HG02588 (cell line): ENCODE data around the gene ME3.

Experiments
- ATAC-seq: cut with Tn5 transposase; IDR thresholded peaks from one replicate; pipeline ENCODE4 v1.9.1; 2021; ENCODE audit warnings: mild to moderate bottlenecking, moderate library complexity; ENCODE audit not compliant: unreplicated experiment

Gene ME3

DNA sequence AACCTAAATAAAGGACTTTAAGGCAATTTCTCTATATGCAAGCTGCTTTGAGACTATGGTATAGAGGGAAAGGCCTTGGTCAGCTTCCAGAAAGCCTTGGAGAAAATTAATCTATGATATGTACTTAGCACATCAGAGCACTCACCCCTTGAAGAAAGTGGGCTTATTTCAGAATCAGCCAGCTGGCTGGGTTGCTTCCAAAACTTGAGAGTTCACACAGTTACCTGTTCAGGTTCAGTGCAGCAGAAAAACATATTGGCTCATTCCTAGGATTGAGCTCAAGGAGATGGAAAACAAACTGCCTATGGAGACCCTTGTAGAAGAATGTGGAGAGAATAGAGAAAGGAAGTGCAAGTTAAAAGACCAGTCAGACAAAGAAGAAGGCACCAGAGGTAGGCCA is 275.1 kb downstream of the ME3 start:
- no peak for ATAC-seq

GRCh38 chr11:86396396-86396795 is 276.0 kb downstream of the ME3 start:
- ATAC-seq: no peak

DNA sequence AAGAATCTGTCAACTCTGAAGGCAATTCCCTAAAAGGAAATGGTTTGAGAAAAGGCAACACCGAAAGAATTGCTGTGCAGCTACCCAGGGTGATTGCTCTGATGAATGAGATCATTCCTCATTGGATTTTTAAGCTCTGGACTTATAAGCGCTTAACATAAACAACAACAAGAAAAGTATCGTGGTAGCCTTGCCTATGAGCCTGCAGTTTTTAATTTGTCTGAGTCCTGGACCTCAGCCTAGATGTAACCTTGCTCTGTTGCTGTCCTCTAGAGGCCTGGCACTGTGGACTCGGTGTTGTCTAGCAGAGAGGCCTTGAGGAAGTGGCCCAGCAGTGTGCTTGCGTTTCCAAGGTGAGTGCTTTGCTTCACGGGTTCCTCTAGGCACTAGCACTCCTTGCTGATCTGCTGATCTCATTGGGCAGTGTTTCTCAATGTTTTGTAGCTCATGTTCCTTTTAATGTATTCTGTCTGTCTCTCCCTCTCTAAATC is 277.3 kb downstream of the ME3 start:
- ATAC-seq: no peak
